Measurements from ENCODE around the gene FAM241B.
A peak's percentile ranks its signal among the peaks of the same experiment; 100 is the strongest.

Gene FAM241B

DNA sequence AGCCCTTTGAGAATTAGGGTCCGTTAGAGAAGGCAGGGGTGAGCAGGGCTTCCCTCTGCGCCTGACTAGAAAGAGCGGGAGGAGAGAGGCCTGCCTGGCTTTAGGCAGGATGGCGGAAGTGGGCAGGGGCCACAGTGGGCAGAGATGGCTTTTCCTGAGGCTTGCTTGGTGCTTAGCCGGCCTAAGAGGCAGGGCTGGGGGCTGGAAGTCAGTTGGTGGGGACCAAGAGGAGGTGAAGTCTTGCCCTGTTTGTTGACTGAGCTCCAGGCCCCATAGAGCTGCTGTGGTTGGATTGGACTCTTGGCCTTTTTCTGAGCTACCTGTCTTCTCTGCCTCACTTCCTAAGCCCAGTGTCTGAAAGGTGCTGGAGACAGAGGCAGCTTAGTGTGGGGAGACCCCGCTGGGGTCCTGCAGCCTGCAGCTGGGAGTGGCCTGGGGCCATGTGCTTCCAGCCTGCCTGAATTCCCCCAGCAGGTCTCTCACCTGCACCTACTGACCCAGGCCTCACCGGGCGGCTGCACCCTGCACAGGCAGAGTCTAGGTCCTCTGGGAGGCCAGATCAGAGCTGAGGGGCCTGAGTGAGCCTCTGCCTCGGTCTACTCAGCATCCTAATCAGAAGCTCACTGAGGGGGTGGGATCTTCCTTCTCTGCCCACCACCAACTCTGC lies 4.8 kb downstream of the FAM241B start:
- no peak for DNase-seq

DNA sequence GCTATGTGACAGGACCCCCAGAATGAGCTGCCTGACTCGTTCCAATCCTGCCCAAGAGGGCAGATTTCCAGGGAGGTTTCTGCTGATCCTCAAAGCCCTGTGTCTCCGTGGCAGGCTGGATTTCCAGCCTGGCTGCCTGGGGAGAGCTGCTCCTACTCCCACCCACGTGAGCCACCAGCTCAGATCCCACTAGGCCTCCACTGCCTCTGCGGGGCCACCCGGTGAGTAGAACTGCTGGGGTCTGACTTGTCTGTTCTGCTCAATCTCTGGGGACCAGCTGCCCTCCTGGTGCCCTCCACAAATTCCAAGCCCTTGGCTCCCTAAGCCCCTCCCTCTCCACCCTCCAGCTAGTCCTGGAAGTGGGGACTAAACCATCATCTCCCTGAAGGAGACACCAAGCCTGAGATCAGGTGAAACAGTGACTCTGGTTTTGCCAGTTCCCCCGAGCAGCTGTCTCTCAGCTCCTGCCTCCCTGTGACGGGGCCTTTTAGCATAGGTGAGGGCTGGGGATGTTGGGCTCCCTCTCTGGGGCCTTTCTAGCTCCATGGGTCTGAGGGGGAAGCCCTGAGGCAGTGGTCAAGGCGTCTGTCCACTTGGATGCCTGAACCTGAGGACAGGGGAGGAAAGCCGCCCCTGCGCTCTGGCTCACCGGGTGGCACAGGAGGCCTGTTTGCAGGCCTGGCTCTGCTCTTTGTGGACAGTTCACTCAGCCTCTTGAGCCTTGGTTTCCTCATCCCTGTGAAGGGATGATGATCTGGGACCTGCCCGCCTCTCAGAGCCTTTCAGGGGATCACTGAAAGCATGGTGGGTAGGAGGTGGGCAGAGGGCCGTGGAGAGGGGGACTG lies 5.6 kb downstream of the FAM241B start:
- no peak for DNase-seq

DNA sequence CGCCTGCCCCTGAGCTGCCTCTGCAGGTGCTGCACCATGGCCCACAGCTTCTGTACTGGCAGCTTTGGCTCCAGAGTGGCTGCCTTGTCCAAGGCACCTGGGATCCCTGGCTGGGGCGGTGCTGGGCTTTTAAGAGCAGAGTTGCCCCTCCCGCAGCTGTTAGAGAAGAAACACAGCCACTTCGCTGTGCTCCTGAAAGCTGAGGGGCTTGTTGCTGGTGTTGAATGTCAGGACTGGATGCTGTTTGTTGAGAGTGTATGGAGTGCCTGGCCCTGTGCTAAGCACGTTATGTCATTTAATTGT lies 6.2 kb downstream of the FAM241B start:
- no peak for DNase-seq

DNA sequence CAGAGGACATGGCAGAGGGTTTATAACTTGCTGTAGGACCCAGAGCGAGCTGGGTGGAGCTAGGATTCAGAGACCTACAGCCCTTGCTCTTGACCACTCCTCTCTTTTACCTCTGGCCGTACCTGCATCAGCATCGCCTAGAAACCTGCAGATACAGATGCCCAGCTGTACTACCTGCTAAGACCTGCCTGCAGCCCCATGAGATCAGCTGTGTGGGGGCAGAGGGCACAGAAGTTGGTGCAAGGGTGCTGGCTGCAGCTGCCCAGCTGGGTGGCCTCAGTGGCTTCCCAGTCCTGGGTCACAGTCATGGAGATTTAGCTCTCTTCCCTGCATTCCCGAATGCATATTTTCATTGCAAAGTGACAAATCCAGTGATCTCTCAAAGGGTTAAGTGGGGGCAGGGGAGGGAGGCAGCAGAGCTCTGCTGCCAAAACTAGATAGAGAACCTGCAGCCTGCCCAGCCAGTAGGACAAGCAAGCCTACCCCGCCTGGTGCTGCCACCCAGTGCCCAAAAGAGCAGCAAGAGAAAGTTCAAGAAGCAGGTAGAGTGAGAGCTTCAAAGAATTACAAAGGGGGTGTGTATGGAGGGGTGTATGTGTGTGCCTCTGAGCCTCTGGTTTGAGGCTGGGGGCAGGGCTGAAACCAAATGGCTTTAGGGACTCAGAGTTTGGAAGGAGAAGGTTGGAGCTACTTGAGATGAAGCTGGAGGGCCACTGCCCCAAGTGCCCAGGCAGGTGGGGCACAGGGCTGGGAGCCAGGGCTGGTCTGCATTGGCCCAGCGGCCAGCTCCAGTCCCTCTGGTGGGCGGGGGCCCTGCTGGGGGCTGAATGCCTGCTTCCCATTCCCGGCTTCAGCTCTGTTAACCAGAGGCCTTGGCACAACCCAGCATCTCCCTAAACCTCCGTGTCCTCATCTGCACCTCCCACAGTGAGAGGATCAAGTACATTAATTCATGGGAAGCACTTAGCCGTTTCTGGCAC lies 6.9 kb downstream of the FAM241B start:
- DNase-seq: peak; percentile 16

DNA sequence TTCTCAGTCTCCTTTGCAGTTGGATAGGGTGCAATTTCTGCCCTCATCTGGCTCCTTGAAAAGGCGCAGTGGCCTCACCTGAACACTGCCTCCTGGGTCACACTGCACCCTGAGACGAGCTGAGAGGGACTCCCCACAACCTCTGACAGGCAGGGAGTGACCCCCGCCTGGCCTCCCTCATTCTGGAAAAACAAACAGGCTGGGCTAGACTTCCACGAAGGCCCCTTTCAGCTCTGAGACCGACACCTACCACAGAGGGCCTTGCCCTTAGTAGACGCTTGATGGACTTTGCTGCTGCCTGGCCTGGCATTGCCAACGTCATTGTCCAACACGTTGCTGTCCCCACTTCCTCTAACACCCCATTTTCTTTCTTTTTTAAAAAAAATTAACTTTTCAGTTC lies 8.6 kb downstream of the FAM241B start:
- no peak for DNase-seq

DNA sequence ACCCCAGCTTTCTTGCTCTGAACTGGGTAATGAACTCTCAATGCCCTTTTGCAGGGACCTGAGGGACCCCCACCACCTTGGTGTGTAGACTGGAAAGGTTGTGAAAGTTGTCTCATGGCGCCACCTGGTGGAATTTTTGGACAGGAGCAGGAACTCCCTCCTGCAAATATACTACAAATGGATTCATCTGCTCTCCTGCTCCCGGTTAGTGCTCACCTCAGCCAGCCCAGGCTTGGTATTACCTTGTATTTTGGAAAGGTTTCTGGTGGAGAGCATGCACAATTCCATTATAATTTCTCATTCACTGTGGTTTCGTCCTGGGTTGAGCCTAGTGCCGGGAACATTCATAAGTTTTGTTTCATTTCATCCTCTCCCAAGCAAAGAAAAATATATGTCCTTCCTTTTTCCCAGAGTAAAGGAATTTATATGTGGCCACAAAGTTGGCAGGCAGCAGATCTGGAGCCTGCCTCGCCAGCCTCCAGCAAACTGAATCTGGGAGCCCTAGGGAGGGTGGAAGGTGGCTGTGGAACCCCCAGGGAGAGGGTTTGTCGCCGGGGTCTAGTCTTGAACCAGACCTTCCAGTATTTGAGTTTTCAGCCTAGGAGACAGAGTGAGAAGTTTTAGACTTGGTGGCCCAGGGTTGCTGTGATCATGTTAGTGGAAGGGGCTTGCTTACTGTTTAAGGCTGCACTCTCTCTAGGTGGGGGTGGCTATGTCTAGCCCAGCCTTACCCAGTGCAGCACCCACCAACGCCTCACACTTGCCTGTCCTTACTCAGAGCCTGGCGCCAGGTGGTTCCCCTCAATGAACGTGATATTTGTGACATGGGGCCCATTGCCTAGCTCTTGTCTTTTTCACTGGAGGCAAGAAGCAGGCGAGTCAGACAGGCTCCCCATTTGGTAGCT lies 9.5 kb downstream of the FAM241B start:
- peak; percentile 66 for DNase-seq

DNA sequence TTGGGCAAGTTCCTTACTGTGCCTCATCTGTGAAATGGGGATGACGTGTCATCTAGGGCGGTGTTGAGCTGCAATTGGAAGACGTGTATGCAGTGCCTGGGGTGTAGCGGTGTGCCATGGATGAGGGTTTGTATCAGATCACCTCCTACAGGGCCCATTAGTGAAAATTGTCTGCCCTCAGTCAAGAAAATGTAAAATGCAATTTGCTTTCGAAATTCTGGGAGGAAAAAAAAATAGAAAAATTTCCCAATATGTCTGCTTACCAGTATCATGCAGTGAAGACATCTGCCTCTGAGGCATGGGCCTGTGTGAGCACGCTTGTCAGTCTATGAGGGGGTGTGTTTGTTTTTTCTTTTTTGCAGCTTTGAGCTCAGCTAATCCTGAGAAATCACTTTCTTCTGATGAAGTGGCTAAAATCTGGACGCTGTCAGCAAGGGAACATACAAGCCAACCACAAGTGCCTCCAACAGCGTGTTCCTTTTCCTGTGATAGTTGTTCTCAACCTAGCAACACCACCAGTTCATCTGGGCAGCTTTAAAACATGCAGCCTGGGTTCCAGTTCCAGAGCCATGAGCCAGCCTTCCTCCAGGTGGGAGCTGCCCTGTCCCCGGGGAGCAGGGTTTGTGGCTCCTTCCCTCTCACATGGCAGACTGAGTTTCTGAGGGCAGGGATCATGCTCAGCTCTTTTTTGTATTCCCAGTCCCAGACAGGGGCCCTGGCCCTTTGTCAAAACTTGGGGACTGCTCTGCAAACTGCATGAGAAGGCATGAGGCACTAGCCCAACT lies 10.3 kb downstream of the FAM241B start:
- DNase-seq: no peak

DNA sequence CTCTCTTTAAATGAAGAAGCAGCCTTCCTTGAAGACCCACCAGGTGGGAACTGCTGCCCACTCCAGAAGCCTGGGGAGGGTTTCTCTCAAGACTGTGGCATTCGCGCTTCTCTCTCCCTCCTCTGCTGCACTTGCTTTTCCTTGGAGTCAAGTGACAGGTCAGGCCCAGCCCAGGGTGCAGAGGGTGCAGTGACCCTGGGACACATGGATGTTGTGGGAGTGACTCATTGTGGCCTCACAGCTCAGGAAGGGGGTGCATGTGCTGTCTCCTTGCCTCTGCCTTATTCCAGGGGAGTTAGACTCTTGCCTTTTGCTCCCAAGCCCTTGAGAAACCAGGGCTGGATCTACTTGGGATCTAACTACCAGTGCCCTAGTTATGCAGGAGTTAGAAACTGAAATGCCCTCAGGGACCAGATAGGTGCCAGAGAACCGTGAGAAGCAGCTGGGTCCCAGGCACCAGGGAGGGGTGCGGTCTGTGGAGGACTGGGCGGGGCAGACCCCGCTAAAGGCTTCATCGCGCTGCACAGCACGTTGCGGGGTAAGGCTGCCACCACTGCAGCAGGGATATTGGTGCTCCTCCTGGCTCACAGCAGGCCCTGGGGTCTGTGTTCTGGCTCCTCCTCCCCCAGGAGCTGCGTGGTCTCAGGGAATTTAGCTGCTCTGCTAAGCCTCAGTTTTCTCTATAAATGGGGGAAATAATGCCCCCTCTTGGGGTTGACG lies 11.4 kb downstream of the FAM241B start:
- DNase-seq: no peak

DNA sequence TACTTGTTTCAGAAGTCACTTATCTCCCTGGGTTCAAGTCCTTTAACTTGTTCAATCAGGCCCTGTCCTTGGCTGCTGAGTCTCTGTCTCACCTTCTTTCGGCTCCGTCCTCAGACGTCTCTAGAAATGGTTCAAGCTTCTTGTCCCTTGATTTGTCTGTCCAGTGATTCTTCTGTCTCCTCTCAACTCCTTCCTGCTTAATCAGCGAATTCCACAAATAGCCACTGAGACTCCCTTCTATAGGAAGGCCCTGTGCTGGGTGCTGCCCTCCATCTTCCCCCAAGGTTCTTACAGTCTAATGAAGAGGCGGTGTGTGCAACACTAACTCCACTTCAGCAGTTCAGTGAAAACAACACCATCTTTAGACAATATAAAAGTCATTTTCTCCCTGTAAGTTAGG lies 12.7 kb downstream of the FAM241B start:
- DNase-seq: no peak

DNA sequence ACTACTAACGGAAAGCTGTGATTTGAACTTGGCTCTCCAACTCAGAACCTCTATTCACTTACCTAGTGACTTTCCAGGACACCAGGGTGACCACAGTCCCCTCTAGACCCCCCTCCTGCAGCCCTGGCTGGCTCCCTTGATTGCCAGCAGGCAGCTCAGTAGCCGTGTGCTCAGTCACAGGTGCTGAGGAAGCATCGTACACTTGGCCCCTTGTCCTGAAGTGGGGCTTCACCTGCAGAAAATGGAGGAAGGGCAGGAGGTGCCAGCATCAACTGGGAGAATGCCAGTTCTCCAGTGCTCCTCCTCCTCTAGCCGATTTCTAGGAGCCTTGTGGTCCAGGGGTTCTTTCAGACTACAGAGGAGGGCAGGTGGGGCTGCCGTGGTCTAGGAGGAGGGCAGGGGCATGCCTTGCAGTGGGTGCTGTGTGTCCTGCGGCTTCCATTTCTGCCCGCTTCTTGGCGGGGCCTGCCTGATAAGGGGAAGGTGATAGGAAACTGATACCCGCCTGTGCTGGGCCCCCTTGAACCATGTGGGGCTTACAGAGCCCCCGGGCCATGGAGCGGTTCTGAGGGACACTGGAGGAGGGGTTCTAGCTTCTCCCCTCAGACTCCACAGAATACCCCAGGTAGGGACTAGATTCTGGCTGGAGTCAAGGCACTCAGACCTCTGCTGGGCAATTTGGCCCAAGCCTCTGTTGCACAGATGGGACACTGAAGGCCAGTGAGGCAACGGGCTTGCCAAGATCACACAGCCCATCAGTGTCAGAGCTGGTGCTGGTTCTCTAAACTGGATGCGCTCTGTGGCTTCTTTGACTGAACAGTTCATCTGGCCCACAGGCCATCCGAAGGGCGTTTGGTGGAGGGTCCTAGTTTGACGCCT lies 14.0 kb downstream of the FAM241B start:
- DNase-seq: no peak

DNA sequence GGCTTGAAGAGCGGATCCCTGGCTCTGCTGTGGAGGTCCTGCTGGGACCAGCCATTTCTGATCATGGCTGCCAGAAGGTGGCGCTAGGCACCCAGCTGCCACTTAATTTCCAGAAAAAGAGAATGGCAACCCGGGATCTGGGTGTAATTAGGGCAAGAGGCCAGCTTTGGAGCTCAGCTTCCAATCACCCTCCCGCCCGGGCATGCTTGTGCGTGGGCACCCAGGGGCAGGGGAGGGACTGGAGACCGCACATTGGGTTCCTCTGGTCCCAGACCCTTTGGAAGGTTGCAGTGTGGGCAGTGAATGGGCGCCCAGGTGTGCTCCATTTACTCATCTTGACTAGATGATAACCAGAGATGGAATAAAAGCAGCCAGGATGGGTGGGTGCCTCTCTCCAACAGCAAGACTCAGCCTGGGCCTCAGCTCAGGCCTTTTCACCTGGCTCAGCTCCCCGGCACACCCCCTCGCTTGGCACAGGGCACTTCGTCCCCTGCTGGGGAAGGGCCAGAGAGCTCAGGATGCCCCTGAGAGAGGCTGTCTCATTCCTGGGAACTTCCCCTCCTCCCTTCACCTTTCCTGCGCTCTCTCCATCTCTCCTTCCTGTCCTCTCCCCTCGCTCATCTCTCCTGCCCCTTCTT lies 14.7 kb downstream of the FAM241B start:
- peak; percentile 40 for DNase-seq

DNA sequence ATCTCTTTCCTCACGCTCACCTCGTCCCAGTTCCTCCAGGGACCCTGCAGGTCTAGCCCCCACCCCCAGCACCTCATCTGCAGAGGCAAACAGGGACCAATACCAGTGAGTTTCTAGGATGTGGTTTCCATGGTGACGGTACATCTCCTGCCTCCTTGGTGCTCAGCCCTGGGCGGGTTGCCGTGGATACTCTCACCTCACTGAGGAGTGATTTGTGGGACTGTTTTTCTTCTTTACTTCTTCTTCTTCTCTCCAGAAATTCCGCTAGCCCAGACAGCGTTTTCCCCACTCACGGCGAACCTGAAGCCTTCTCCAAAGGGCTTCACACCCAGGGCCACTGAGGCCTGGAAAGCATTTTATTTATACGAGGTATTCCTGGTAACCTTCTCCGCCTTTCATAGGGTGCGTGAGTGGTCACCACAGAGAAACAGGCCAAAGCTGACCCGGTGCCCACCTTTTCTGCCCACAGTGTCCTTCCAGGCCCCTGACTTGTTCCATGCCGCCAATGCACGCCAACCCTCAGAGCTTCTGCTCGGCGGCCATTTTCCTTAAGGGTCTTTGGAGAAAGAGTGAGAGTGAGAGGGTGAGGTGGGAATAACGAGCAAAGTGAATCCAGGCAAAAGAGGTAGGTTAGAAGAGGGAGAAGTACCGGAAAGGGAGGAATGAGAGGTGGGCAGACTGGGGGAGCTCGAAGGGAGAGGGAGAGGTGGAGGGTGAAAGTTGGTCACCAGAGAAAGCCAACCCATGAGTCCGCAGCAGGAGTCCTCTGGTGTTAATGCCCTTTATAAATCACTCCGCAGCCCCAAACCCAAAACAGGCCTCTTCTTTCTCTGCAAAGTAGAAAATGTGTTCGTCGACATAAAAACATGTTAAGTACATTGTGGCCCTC lies 15.5 kb downstream of the FAM241B start:
- no peak for DNase-seq

DNA sequence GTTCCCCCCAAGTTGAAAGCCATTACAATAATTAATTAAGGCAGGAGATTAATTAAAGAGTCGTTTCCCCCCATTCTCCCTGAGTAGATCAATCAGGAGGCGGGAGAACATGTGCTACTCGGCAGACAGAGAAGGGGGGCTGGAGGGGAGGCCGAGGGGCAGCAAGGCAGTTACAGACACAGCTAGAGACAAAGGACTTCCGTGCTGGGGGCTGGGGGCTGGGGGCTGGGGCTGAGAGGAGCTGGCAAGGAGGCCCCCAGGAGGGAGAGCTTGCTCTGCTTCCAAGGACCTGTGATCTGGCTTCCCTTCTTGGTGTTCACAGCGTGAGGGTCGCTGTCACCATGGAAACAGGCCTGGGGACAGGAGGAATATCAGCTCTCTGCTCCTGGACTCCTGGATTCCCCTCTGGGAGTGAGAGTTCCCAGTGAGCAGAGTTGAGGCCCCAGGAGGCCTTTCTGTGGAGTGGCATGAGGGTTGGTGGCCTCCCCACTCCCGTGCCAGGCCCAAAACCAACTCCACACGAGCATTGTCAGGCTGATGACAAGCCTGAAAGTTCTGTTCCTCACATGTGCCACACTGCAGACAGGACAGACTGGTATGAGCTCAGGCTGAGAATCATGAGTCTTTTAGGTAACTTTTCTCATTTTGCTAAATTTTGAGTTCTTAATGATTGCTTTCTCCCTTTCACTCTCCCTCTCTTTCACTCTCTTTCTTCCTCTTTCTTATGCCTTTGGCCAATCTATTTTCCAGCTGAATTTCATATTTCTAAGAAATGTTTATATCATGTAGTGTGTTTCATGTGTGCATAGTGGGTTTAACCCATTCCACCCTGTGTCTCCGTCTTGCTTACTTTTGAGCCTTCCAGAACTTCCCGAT lies 16.4 kb downstream of the FAM241B start:
- no peak for DNase-seq

DNA sequence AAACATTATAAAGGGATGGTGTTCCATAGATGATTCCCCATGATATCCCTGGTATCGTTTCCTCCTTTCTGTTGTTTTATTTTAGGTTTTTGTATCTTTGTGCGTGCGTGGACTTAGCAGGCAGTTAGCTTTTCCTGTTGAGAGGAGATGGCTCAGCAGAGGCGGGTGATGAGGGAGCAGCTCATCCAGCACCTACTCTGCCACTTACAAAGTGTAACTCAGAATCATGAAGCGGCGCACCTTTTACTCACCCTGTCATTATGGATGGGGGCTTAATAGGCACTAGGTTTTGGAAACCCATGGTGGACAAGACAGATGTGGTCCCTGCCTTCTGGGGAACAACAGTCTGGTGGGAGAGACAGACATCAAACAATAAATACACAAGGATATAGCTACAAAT lies 17.1 kb downstream of the FAM241B start:
- no peak for DNase-seq

DNA sequence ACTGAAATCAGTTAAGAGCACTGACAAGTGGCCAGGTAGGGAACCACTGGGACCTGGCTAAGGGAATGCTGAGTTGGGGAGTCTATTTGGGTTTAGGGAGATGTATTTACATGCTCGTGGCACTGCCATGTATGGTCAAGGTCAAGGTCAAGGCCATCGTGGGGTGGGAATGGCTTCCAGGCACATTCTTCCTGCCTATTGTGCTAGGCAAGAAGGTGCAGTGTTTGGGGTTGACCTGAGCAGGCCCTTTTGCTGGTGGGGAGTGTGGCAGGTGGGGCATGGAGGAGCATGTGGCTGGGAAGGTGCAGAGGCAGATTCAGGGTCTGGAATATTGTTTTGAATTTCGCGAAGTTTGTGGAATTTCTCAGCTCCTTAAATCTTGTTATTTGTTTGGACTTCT lies 17.8 kb downstream of the FAM241B start:
- no peak for DNase-seq

DNA sequence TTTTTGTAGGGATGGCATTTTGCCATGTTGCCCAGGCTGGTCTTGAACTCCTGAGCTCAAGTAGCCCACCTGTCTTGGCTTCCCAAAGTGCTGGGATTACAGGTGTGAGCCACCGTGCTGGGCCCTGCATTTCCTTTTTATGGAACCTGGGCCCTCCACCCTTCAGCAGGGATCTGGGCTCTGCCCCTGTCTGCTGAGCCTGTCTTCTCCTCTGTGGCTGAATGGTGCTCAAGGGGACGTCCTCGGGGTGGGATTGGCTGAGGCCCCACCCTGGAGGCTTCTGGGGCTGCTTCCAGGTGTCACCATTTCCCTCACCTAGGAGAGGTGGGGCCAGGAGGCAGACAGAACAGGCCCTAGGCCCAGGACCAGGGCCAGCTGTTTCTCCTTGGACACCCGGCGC lies 18.4 kb downstream of the FAM241B start:
- no peak for DNase-seq

Data from activated naive CD4-positive, alpha-beta T cell treated with Interleukin-2 at 50 U/mL for 16 hours (primary cell).